Activated CD4-positive, alpha-beta T cell treated with anti-CD3 and anti-CD28 coated beads, Interleukin-10, Interleukin-2, amounts not matched to agents 100 ng/mL and 50 ng/mL, durations not matched to agents 16 hours and 8 hours (primary cell): ENCODE measurements around the gene HOXA4.

Experiments
- DNase-seq: peaks from one replicate; pipeline ENCODE4 v3.0.0-alpha.2; 2020

HOXA4 gene

GRCh38 chr7:27128776-27129728, 1.5 kb downstream of the HOXA4 start:
- DNase-seq = no peak

DNA sequence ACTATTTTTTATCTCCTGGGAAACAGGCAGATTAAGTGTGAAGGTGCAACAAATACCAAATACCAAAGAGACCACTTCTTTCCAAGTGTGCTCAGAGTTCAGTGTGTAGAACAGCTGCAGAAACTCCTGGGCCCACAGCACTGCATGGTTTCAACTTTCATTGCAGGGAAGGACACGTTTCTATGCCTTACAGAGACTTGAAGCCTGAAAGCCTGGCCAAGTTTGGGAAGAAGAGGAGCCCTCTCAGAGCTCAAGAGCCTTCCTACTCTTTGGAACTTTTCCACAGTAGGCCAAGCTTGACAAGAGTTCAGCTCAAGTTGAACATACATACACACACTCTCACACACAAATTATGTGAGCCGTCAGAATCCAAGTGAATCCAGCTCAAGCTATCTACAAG, 2.5 kb downstream of the HOXA4 start:
- no peak for DNase-seq

DNA sequence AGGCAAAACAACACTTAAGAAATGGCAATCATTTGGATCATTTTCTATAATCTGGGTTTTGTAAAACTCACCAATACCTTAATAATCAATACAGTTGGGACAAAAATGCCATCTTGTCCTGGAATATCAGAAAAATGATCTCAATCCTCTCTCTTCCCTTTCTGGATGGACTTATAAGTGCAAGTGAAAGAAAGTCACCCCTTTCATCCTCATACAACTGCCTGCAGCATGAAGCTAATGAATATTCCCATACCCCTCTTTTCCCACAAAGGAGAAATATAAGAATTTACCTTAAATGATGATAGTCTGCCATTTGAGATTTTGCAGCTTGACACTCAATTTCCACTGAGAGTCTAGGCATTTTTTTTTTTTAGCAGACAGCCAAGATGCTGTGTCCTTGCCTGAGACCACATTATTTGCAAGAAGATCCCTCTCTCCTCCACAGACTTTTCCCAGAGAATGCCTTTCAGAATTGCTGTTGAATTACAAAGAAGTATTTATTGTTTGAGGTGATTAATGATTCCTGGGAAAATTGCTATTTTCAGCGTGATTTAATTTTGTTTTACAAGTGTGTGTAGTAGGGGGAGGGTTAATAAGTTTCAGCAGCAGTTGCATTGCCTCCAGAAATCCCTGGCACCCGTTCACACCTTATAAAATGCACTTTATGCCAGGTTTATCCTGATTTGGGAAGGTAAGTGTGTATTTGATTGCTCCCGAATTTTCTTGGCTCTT, 3.8 kb downstream of the HOXA4 start:
- DNase-seq = no peak

GRCh38 chr7:27125986-27126394, 4.6 kb downstream of the HOXA4 start:
- DNase-seq = no peak

DNA sequence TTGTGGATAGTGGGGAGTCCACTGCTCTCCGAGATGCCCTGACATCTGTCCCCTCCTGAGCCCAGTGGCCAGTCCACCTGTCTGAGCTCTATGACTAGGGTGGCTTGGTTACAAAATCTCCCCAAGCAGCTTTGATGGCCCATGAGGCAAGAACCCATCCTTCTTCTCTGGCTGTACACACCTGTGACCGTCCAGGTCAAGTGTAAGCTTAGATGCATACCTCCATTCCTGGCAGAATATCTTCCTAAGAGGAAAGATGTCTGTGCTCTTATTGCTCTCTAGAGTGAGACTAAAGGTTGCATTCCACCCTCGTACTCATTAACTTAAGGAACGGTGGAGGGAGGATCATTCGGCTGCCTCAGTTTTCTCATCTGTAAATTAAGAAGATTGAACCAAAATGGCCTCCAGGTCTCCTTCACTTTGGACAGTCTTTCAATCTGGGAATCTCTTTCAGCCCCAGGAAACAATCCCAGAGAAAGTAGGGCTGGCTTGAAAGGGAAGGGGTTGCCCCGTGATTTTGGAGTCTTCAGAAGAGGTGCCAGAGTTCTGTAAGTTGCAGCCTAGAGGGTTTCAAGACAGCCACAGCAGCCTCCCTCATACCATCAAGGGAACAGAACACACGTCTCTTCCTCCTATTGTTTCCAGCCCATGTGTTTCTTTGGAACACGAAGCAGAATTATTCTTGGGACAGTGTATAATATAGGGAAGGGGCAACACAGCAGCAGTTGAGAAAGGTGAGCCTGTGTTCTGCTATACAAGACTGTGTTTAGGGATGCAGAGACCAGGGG, 5.5 kb downstream of the HOXA4 start:
- DNase-seq = no peak

- no peak for DNase-seq
Measured at GRCh38 chr7:27124096-27124901, 6.3 kb downstream of the HOXA4 start.

GRCh38 chr7:27123477-27124053, 7.0 kb downstream of the HOXA4 start:
- DNase-seq = no peak

- DNase-seq = no peak
Measured at GRCh38 chr7:27123007-27123476, 7.5 kb downstream of the HOXA4 start.

DNA sequence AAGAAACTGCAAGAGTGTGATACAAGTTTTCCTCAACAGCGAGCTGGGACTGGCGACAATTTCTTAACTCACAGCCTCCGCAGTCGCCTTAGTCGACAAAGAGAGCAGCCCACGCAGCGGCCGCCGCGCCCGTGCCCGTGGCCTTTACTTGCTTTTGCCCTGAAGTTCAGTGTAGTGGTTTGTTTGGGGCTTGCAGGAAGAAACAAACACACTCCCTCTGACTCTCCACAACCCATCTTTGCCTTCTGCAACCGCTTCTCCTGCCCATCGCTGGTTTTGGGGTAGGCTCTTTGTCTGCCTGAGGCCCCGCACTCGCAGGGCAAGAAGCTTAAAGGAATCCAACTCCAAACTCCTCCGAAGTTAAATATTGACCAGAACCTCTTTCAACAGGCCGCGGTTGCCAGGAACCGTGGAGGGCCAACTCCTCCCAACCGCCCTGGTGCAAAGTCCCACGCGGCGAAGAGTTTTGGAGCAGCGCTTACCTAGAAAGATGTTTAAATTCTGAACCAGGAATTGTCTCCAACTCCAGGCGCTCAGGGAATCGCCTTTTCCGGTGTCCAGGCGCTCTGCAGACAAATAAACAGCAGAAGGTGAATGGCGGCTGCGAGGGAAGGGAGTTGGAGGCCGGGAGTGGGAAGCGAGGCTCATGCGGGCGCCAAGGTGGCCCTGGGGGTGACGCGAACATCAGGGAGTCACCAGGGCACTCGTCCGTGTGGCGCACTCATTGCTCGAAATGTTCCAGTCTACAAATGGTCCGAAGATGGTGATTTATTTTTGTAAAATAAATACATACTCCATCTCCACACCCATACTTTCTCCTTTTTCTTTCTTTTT, 8.3 kb downstream of the HOXA4 start:
- no peak for DNase-seq

DNA sequence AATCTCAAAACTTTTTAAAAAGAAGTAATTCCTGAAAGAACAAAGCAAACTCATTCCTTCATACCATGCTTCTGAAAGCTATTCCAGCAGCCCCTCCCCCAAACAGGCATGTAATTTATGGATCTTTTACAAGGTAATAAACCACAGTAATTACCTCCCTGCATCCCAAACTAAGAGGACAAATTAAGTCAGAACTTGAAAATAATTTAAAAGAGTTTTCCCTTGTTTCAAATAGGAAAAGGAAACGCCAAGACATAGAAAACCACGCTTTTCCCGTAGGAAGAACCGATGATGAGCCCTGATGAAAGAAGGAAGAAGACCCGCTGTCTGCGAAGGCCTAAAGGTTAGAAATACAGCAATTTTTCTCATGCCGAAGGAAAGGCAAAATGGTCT, 8.9 kb downstream of the HOXA4 start:
- DNase-seq = no peak

GRCh38 chr7:27119412-27119911, 11.1 kb downstream of the HOXA4 start:
- DNase-seq = no peak

- no peak for DNase-seq
Measured at GRCh38 chr7:27118580-27118979, 12.0 kb downstream of the HOXA4 start.

- DNase-seq = no peak
Measured at GRCh38 chr7:27117887-27118491, 12.6 kb downstream of the HOXA4 start.

- no peak for DNase-seq
Measured at GRCh38 chr7:27116962-27117886, 13.3 kb downstream of the HOXA4 start.

DNA sequence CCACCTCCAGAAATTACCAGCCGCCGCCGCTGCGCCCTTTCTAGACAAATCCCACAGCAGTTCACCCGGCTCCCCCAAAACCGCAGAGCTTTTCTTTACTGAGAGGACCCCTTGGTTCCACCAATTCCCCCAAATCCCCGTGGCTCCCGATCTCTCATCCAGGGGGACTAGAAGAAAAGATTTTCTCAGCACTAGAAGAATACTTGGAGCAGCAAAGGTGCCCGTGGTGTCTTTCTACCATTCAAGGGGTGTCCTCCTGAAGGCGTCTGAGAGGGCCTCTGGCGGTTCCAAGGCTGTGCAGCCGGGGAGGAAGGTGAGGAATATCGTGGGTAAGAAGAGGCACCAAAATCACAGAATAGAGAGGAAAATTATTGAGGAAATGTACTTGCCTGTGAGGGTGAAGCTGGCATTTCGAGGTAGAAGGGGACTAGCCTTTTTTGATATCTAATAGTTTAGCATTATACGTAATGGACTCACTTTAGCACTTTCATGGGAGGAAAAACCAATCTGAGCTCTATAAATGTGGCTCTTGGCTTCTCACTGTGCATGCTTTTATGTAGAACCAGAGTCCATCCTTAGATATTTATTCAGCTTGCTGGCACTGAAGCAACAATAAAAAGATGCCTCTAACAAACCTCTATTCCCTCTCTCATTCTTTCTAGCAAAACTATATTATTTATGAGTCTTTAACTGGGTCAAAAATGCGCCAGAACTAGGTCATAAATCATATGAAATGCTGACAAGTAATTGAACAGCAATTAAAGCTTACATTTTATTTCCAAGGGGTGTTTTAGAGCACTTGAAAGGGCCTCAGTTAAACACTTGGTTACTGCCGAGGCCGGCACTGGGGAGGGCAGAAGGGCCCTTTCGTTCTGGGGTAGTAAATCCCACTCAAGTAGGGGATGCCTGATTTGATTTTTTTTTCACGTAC, 14.3 kb downstream of the HOXA4 start:
- no peak for DNase-seq

DNA sequence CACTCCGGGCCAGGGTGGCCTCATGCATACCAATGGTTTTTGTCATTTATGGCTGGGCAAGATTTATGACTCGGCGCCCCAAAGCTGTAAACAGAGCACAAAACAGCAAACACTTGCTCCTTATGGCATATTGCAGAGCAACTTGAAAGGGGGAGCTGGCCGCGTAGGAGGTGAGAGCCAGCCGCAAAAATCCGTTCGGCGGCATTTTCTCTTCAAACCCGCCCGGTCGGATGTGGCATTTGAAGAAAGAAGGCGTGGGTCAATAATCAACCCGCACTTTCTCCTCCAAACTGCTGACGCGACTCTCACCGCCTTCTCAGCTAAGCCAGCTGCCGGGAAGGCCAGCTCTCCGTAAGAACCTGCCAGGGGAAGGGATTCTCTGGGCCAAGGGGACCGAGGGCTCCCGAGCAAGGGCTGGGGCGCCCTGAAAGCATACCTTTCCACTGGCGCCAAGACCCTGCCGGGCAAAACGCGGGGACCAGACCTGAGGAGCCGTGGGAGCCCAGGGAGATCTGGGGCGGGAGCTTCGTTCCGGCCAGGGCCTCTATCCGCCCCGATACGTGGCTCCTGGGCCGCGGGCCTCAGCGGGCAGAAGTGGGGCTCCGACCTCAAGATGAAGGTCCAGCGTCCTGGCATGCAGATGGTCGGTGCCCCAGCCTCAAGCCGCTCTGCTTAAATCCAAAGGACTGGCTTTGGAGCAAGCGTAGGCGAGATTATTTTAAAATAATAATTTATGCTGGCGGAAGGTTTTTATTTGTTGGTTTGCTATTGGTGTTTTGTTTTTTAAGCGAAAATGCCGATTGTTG, 15.1 kb downstream of the HOXA4 start:
- no peak for DNase-seq

GRCh38 chr7:27114881-27115220, 15.7 kb downstream of the HOXA4 start:
- DNase-seq = no peak
